BLaER1 treated with 17β-estradiol and CSF1 and Interleukin-3, amounts not matched to agents 10 nM and 100 nM (cell line): ENCODE measurements around the gene CD40LG.

ENCODE experiments used
- H3K27ac ChIP-seq, 11 experiments: shearing (Covaris generic); formaldehyde crosslinking; 2 replicates each; pipeline ENCODE4 v1.8.1; 2022
- H3K27me3 ChIP-seq, 11 experiments: shearing (Covaris generic); formaldehyde crosslinking; 2 replicates each; pipeline ENCODE4 v1.8.1; 2022
- H3K36me3 ChIP-seq, 11 experiments: shearing (Covaris generic); formaldehyde crosslinking; 2 replicates each; pipeline ENCODE4 v1.8.1; 2022
- H3K4me1 ChIP-seq, 10 experiments: shearing (Covaris generic); formaldehyde crosslinking; 2 replicates each; pipeline ENCODE4 v1.8.1; 2022
- H3K4me2 ChIP-seq, 11 experiments: shearing (Covaris generic); formaldehyde crosslinking; 2 replicates each; pipeline ENCODE4 v1.8.1; 2022
- H3K4me3 ChIP-seq, 10 experiments: shearing (Covaris generic); formaldehyde crosslinking; 2 replicates each; pipeline ENCODE4 v1.8.1; 2022
- H3K9ac ChIP-seq, 11 experiments: shearing (Covaris generic); formaldehyde crosslinking; 2 replicates each; pipeline ENCODE4 v1.8.1; 2022
- H3K9me3 ChIP-seq, 11 experiments: shearing (Covaris generic); formaldehyde crosslinking; replicated peaks in 1 of 11; 2 replicates each; pipeline ENCODE4 v1.8.1; 2022
- H4K20me1 ChIP-seq, 11 experiments: shearing (Covaris generic); formaldehyde crosslinking; 2 replicates each; pipeline ENCODE4 v1.8.1; 2022
- Cebpa-rat ChIP-seq, 11 experiments: shearing (Covaris generic); IDR thresholded peaks; 2 replicates each; pipeline ENCODE4 v1.8.1; 2022

CD40LG gene

DNA sequence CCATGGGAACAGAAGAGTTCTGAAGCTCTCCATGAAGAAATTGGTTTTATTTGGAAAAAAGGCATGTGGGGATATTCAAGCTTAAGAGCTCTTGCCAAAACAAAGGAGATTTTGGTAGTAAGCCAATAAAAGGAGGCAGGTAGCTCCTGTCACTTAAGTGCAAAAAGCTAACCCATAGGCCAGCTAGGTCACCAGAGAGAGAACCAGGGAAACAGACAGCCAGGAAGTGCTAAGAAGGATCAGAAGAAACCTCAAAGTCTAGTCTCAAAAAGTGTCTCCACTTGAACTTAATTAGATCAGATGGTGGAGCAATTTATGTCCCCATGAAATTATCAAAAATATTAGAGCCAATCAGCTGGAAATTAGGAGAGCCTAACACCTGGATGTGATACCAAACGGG, 49.2 kb downstream of the CD40LG start:
- Histone ChIP-seq H4K20me1 (peaks cover 0 to 23% (median 10%) of the 10 kb centered on the region in 11 experiments; a peak in 8 of 22 replicates), H3K4me3 (no peak overlapping the region), H3K36me3 (peaks cover 0 to 6% (median 0%) of the 10 kb centered on the region in 11 experiments; a peak in 2 of 22 replicates), H3K4me1 (peaks cover 6 to 13% (median 10%) of the 10 kb centered on the region in 10 experiments; a peak in 16 of 20 replicates), H3K27me3 (peaks cover 73 to 93% (median 85%) of the 10 kb centered on the region in 11 experiments), H3K27ac (no peak overlapping the region), H3K9ac (no peak overlapping the region), H3K9me3 (peaks cover 11 to 29% (median 17%) of the 10 kb centered on the region in 11 experiments; a peak in 18 of 22 replicates), H3K4me2 (no peak overlapping the region)
- no peak for TF ChIP-seq Cebpa-rat (IDR thresholded peaks at IDR 0.05)

DNA sequence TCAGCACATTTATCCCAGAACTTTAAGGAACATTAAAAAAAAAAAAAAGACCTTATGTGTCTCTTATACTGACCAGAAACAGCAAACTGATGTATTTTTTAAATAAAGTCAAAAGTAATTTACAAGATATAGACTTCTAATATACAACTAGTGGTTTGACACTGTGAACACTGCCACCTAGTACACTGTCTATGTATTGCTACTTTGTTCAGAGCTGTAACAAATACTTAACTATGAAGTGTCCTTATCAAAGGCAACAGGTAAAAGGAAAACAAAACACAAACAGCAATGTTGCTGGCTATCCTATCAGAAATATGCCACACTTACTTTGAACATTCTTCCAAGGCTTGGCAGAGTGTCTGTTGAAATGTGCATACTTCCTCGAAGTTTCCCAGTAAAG, 60.4 kb downstream of the CD40LG start:
- H3K4me2 ChIP-seq: no peak overlapping the region
- H3K27me3 ChIP-seq: peaks cover 78 to 100% (median 95%) of the 10 kb centered on the region in 11 experiments
- TF ChIP-seq Cebpa-rat (IDR thresholded peaks at IDR 0.05): no peak
- H3K27ac ChIP-seq: no peak overlapping the region
- no peaks in the 10 kb centered on the region for H4K20me1 ChIP-seq
- H3K36me3 ChIP-seq: peaks cover 7 to 48% (median 28%) of the 10 kb centered on the region in 11 experiments; a peak in 16 of 22 replicates
- H3K9ac ChIP-seq: no peak overlapping the region
- no peaks in the 10 kb centered on the region; a peak in 1 of 22 replicates for H3K9me3 ChIP-seq
- H3K4me3 ChIP-seq: no peak overlapping the region
- peaks cover 0 to 21% (median 8%) of the 10 kb centered on the region in 10 experiments; a peak in 14 of 20 replicates for H3K4me1 ChIP-seq
